ENCODE measurements around the gene EEF1AKMT3. TPM values are rescaled to one million over a fixed set of nuclear protein-coding genes. Genes with fewer than 3 reads are reported as not detected.
"Not testable (repeated sequence)": the region's sequence is repeated elsewhere in the genome, so short reads cannot be mapped to it uniquely, and the experiment has no call there.

The EEF1AKMT3 gene
- polyA plus RNA-seq, 6 donors from 2014 or later = 0.09 to 0.53 (median 0.47) TPM; not detected in 2

- H3K36me3 Mint-ChIP-seq = peaks cover 0 to 5% of the 10 kb centered on the region in 2 donors
- H3K27ac Mint-ChIP-seq = no peak overlapping the region
- ATAC-seq (ENCODE audit: low read depth in 2 of 2) = no peak
- peaks cover 44 to 52% (median 46%) of the 10 kb centered on the region in 3 donors for H3K4me1 Mint-ChIP-seq
- H3K27me3 Mint-ChIP-seq = peaks cover 14 to 40% (median 30%) of the 10 kb centered on the region in 3 donors
- no peaks in the 10 kb centered on the region for H3K9me3 Mint-ChIP-seq
- H3K4me3 Mint-ChIP-seq = peak overlapping the region in 6 of 8 donors; percentile 35 to 93 (median 84)
- DNase-seq = no peak
Observed at GRCh38 chr12:57767305-57767698, 5.1 kb upstream of the EEF1AKMT3 start.

GRCh38 chr12:57767876-57768275, 4.5 kb upstream of the EEF1AKMT3 start:
- no peak for DNase-seq
- peak overlapping the region in 2 of 8 donors; percentile 53 to 94 for H3K4me3 Mint-ChIP-seq
- H3K4me1 Mint-ChIP-seq = peaks cover 45 to 53% (median 49%) of the 10 kb centered on the region in 3 donors
- H3K9me3 Mint-ChIP-seq = no peaks in the 10 kb centered on the region
- peaks cover 14 to 40% (median 30%) of the 10 kb centered on the region in 3 donors for H3K27me3 Mint-ChIP-seq
- no peak overlapping the region for H3K27ac Mint-ChIP-seq
- peaks cover 0 to 5% of the 10 kb centered on the region in 2 donors for H3K36me3 Mint-ChIP-seq
- no peak for ATAC-seq (ENCODE audit: low read depth in 2 of 2)

GRCh38 chr12:57769594-57769993, 2.8 kb upstream of the EEF1AKMT3 start:
- H3K9me3 Mint-ChIP-seq = no peaks in the 10 kb centered on the region
- H3K27ac Mint-ChIP-seq = peak overlapping the region in 1 of 6 donors; percentile 56
- peaks cover 0 to 5% of the 10 kb centered on the region in 2 donors for H3K36me3 Mint-ChIP-seq
- no peak for DNase-seq
- peak overlapping the region in 4 of 8 donors; percentile 54 to 95 (median 81) for H3K4me3 Mint-ChIP-seq
- peaks cover 14 to 35% (median 23%) of the 10 kb centered on the region in 3 donors for H3K27me3 Mint-ChIP-seq
- no peak for ATAC-seq (ENCODE audit: low read depth in 2 of 2)
- peaks cover 41 to 46% (median 42%) of the 10 kb centered on the region in 3 donors for H3K4me1 Mint-ChIP-seq

GRCh38 chr12:57770734-57771133, 1.7 kb upstream of the EEF1AKMT3 start:
- H3K27ac Mint-ChIP-seq = no peak overlapping the region
- ATAC-seq (ENCODE audit: low read depth in 2 of 2) = no peak
- peak overlapping the region; percentile 20 to 98 (median 62) for H3K4me3 Mint-ChIP-seq
- H3K4me1 Mint-ChIP-seq = peaks cover 29 to 36% (median 32%) of the 10 kb centered on the region in 3 donors
- DNase-seq = no peak
- no peaks in the 10 kb centered on the region for H3K9me3 Mint-ChIP-seq
- H3K36me3 Mint-ChIP-seq = peaks cover 0 to 5% of the 10 kb centered on the region in 2 donors
- H3K27me3 Mint-ChIP-seq = peaks cover 12 to 26% (median 14%) of the 10 kb centered on the region in 3 donors

GRCh38 chr12:57771236-57771872, 1.1 kb upstream of the EEF1AKMT3 start:
- Mint-ChIP-seq H3K9me3 (no peaks in the 10 kb centered on the region), H3K27me3 (peaks cover 6 to 23% (median 11%) of the 10 kb centered on the region in 3 donors), H3K4me1 (peaks cover 24 to 33% (median 29%) of the 10 kb centered on the region in 3 donors), H3K4me3 (peak overlapping the region; percentile 94 to 100 (median 98)), H3K27ac (peak overlapping the region; percentile 88 to 99 (median 98)), H3K36me3 (peaks cover 0 to 5% of the 10 kb centered on the region in 2 donors)
- ATAC-seq (ENCODE audit: low read depth in 2 of 2) (peak; percentile 72 to 73), DNase-seq (no peak)

- Mint-ChIP-seq H3K27ac (peak within 1 kb of the TSS; percentile 88 to 99 (median 98)), H3K4me3 (peak within 1 kb of the TSS; percentile 94 to 100 (median 98)), H3K27me3 (peaks cover under 1 to 17% (median 7%) of the 10 kb centered on the region in 3 donors), H3K4me1 (peaks cover 19 to 27% (median 24%) of the 10 kb centered on the region in 3 donors), H3K36me3 (peaks cover 0 to 5% of the 10 kb centered on the region in 2 donors), H3K9me3 (no peaks in the 10 kb centered on the region)
- ATAC-seq (ENCODE audit: low read depth in 2 of 2) = peak; percentile 86 to 89
- DNase-seq = peak; percentile 87
Observed at GRCh38 chr12:57771873-57772428, 463 bp upstream of the EEF1AKMT3 start, which contains the start of gene METTL1. METTL1 (minus strand) TSS chr12:57772105; CDS start chr12:57772083, 22 bp downstream.

- not testable (repeated sequence) for ATAC-seq (ENCODE audit: low read depth in 2 of 2); H3K27ac Mint-ChIP-seq; DNase-seq; H3K9me3 Mint-ChIP-seq; H3K27me3 Mint-ChIP-seq; H3K36me3 Mint-ChIP-seq
- H3K4me1 Mint-ChIP-seq = peaks cover 19 to 25% (median 24%) of the 10 kb centered on the region in 3 donors
- peak overlapping the region in 2 of 8 donors; percentile 31 to 94 for H3K4me3 Mint-ChIP-seq
Observed at GRCh38 chr12:57774634-57775033, 2.2 kb downstream of the EEF1AKMT3 start.

GRCh38 chr12:57775044-57775443, 2.6 kb downstream of the EEF1AKMT3 start:
- Mint-ChIP-seq H3K27me3 (no peaks in the 10 kb centered on the region), H3K27ac (peak overlapping the region in 1 of 6 donors; percentile 36), H3K36me3 (peaks cover 0 to 1% of the 10 kb centered on the region in 2 donors), H3K4me3 (peak overlapping the region in 3 of 8 donors; percentile 12 to 54 (median 31)), H3K9me3 (no peaks in the 10 kb centered on the region), H3K4me1 (peaks cover 19 to 21% (median 21%) of the 10 kb centered on the region in 3 donors)
- no peak for DNase-seq
- ATAC-seq (ENCODE audit: low read depth in 2 of 2) = no peak

- Mint-ChIP-seq H3K4me3 (peak overlapping the region in 3 of 8 donors; percentile 2 to 54 (median 12)), H3K27ac (peak overlapping the region in 1 of 6 donors; percentile 36), H3K27me3 (no peaks in the 10 kb centered on the region), H3K9me3 (no peaks in the 10 kb centered on the region), H3K4me1 (peaks cover 16 to 20% (median 19%) of the 10 kb centered on the region in 3 donors), H3K36me3 (no peaks in the 10 kb centered on the region)
- no peak for ATAC-seq (ENCODE audit: low read depth in 2 of 2)
- DNase-seq = no peak
Observed at GRCh38 chr12:57775563-57776246, 3.3 kb downstream of the EEF1AKMT3 start.

GRCh38 chr12:57776247-57776587, 3.8 kb downstream of the EEF1AKMT3 start:
- peaks cover 12 to 17% (median 16%) of the 10 kb centered on the region in 3 donors for H3K4me1 Mint-ChIP-seq
- no peaks in the 10 kb centered on the region for H3K36me3 Mint-ChIP-seq
- ATAC-seq (ENCODE audit: low read depth in 2 of 2) = no peak
- H3K4me3 Mint-ChIP-seq = peak overlapping the region in 1 of 8 donors; percentile 54
- H3K27ac Mint-ChIP-seq = no peak overlapping the region
- no peak for DNase-seq
- H3K27me3 Mint-ChIP-seq = no peaks in the 10 kb centered on the region
- H3K9me3 Mint-ChIP-seq = no peaks in the 10 kb centered on the region

- Mint-ChIP-seq H3K27ac (no peak overlapping the region), H3K4me1 (peaks cover 5 to 13% (median 13%) of the 10 kb centered on the region in 3 donors), H3K4me3 (peak overlapping the region in 1 of 8 donors; percentile 37), H3K36me3 (no peaks in the 10 kb centered on the region), H3K9me3 (no peaks in the 10 kb centered on the region), H3K27me3 (no peaks in the 10 kb centered on the region)
- DNase-seq (no peak), ATAC-seq (ENCODE audit: low read depth in 2 of 2) (no peak)
Observed at GRCh38 chr12:57777367-57777766, 5.0 kb downstream of the EEF1AKMT3 start.

- Mint-ChIP-seq H3K27ac (no peak overlapping the region), H3K36me3 (no peaks in the 10 kb centered on the region)
- no peak for DNase-seq
Observed at GRCh38 chr12:57777911-57778310, 5.5 kb downstream of the EEF1AKMT3 start.

GRCh38 chr12:57779736-57780135, 7.3 kb downstream of the EEF1AKMT3 start:
- Mint-ChIP-seq H3K27ac (no peak overlapping the region), H3K36me3 (no peaks in the 10 kb centered on the region), H3K4me1 (peaks cover 16 to 26% (median 21%) of the 10 kb centered on the region in 3 donors), H3K4me3 (no peak overlapping the region), H3K27me3 (no peaks in the 10 kb centered on the region), H3K9me3 (no peaks in the 10 kb centered on the region)
- ATAC-seq (ENCODE audit: low read depth in 2 of 2) (no peak), DNase-seq (no peak)

More at GRCh38 chr12:57777911-57778310, 5.5 kb downstream of the EEF1AKMT3 start:
- no peaks in the 10 kb centered on the region for H3K9me3 Mint-ChIP-seq
- no peaks in the 10 kb centered on the region for H3K27me3 Mint-ChIP-seq
- H3K4me3 Mint-ChIP-seq = no peak overlapping the region
- ATAC-seq (ENCODE audit: low read depth in 2 of 2) = no peak
- peaks cover 9 to 16% (median 15%) of the 10 kb centered on the region in 3 donors for H3K4me1 Mint-ChIP-seq

All from naive B cell (primary cell).